Inferior parietal cortex (tissue), 1 donor: ENCODE results near the gene FAM163B.
A peak's percentile ranks its signal among the peaks of the same experiment; 100 is the strongest.

ENCODE experiments used
- DNase-seq: peaks from one replicate; pipeline ENCODE4 v3.0.0-alpha.2; 2016; ENCODE audit errors: extremely low spot score

Gene FAM163B

GRCh38 chr9:133609311-133610098, at the start of gene FAM163B:
Gene FAM163B (minus strand): TSS chr9:133609389. CDS start chr9:133580223, 29,166 bp downstream.
- peak; percentile 40 for DNase-seq

GRCh38 chr9:133657120-133657661, 48.0 kb upstream of the FAM163B start:
- DNase-seq = no peak

GRCh38 chr9:133656211-133657119, 47.3 kb upstream of the FAM163B start:
- DNase-seq = no peak

GRCh38 chr9:133655701-133656100, 46.5 kb upstream of the FAM163B start:
- DNase-seq = no peak

DNA sequence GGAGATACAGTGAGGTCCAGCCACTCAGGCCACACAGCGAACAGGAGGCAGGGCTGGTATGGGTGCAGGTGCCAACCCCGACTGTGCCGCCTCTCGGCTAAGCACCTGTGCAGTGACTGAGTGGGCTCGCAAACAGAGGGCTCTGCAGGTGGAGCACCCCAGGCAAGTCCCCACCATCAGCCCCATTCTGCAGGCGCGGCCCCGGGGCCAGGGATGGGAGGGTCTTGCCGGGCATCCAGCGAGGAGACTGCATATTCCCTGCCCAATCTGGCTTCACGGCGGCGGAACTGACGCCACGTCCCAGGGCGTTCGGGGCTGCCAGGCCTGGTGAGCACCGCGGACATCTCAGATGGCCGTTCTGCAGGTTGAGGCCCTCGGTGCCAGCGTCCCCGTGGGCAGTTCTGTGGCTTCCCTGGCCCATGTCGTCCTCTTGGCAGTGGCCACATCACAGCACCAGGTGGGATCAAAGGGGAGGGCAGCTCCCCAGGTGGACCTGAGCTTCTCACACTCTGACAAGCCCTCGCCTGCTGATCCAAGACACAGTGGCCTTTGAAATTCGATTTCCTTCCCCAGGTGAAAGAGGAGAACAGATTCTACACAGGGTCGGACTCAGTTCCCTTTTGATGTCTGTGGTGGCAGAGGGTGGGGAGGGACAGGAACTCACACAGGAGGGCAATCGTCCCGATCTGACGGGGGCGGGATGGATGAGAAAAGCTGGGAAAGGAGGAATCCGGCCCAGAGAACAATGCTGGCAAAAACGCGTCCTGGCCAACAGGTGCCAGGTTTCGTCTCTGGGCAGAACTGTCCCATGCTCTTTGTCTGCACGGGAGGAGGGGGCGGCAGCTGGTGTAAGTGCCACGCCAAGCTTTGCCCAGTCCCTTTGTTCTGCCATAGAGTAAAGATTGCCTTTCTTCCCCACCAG, 45.8 kb upstream of the FAM163B start:
- DNase-seq = no peak

- DNase-seq = no peak
These were observed 44.4 kb upstream of the FAM163B start for GRCh38 chr9:133653638-133654037.

- DNase-seq = no peak
These were observed 40.8 kb upstream of the FAM163B start for GRCh38 chr9:133650026-133650425.

- no peak for DNase-seq
These were observed 40.0 kb upstream of the FAM163B start for GRCh38 chr9:133649194-133649593.

GRCh38 chr9:133647765-133648469, 38.7 kb upstream of the FAM163B start:
- DNase-seq = no peak

- no peak for DNase-seq
These were observed 38.0 kb upstream of the FAM163B start for GRCh38 chr9:133647148-133647547.

GRCh38 chr9:133645021-133645765, 36.0 kb upstream of the FAM163B start:
- DNase-seq = no peak

DNA sequence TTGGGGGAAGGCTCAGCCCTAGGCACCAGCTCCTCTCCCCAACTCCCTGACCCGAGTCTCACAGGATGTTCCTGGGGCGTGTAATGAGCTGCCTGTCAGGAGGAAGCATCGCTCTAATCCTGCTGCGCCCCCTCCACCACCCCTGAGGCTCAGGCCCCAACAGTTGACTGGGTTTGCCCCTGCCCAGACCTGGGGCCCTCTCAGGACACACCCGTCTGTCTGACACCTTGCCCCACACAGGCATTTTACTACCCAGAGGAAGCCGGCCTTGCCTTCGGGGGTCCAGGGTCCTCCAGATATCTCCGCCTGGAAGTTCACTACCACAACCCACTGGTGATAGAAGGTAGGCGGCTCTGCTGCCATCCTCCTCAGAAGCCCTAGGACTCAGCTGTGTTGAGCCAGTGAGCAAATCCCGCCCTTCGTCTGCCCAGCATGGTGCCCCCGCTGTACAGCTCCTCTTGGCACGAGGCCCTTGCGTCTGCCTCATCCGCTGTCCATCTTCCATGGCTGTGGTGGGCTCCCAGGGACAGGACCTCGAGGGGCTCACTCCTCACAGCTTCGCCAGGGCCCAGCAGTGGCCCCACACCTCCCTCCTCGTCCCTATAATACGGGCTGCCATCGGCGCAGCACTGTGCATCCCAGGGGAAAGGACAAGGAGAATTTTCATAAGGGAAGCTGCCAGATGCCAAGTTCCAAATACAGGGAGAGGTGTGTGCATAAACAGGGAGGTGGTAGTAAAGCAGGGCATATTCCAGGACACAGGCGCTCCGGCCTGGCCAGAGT, 35.0 kb upstream of the FAM163B start:
- DNase-seq = no peak

GRCh38 chr9:133643362-133643755, 34.2 kb upstream of the FAM163B start:
- no peak for DNase-seq

DNA sequence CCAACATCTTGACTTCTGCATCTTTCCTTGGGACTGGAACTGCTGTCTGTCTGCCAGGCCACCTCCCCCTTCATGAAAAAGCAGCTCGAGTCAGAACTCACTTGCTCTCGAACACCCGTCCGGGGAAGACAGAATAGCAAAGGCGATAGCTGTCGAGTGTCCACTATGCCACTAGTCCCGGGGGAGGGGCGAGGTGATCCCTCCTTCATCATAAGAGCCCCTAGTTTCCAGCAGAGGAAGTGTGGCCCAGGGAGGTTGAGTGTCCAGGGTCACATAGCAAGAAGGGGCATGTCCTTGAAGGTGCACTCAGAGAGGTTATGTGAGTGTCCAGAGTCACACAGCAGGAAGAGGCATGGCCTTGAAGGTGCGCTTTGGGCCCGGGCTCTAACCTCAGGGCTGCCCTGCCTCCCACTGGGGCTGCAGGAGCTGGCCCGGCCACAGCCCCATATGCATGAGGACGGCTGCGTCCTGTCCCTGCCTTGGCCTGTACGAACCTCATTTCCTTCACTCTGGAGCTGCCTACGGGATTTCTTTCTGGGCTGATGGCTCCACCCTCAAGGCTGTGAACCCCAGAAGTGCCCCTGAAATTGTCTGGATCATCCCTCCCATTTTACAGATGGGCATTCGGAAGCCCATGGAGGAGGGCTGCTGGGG, 33.6 kb upstream of the FAM163B start:
- no peak for DNase-seq

- no peak for DNase-seq
These were observed 32.8 kb upstream of the FAM163B start for GRCh38 chr9:133641861-133642595.

DNA sequence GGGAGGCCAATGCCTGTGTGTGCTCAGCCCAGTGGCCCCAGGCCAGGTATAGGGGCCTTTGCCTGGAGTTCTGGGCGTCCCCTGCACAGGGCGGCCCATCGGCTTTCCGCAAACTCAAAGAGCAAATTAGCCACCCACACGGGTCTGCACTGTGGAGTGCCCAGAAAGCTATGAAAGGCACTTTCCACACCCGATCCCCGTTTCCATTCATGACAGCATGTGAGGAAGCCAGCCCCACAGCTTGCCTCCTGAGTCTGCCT, 32.1 kb upstream of the FAM163B start:
- no peak for DNase-seq

- no peak for DNase-seq
These were observed 31.6 kb upstream of the FAM163B start for GRCh38 chr9:133640580-133641395.
